Sigmoid colon (tissue), 7 donors: ENCODE results near the gene CERS1. TPM values are rescaled to one million over a fixed set of nuclear protein-coding genes. Genes with fewer than 3 reads are reported as not detected.

Experiments used
- DNase-seq: peaks from one replicate; pipeline ENCODE4 v3.0.0-alpha.2; 2019
- H3K27ac ChIP-seq, 4 donors: fragments of 200-600 bp; sonication (generic); one replicate each; pipeline ENCODE4 v1.5.1; 2016 to 2019; ENCODE audit warnings: mild to moderate bottlenecking in 1 of 4
- H3K27me3 ChIP-seq, 3 donors: fragments of 200-600 bp; sonication (generic); one replicate each; pipeline ENCODE4 v1.5.1; 2019; ENCODE audit warnings: mild to moderate bottlenecking in 1 of 3
- H3K36me3 ChIP-seq, 4 donors: fragments of 200-600 bp; sonication (generic); one replicate each; pipeline ENCODE4 v1.5.1; 2016 to 2019
- H3K4me1 ChIP-seq, 4 donors: fragments of 200-600 bp; sonication (generic); one replicate each; pipeline ENCODE4 v1.5.1; 2017 to 2019
- H3K4me3 ChIP-seq, 4 donors: fragments of 200-600 bp; sonication (generic); one replicate each; pipeline ENCODE4 v1.5.1; 2017 to 2019; ENCODE audit warnings: mild to moderate bottlenecking in 2 of 4, moderate library complexity in 1 of 4
- H3K9me3 ChIP-seq, 4 donors: fragments of 200-600 bp in 3 of 4; sonication (generic) in 3 of 4; one replicate each; pipeline versions ENCODE4 v1.5.1 to v1.6.1; 2013 to 2019
- CTCF ChIP-seq, 4 experiments: fragments of 450-650 bp in 3 of 4; fragments of 200-600 bp in 1 of 4; IDR thresholded peaks; one replicate each; pipeline ENCODE4 v1.5.1; 2016 to 2019; ENCODE audit warnings: antibody characterized with exemption in 4 of 4, mild to moderate bottlenecking in 3 of 4, moderate library complexity in 2 of 4
- EP300 ChIP-seq, 4 donors: sonication (generic); formaldehyde crosslinking; IDR thresholded peaks; one replicate each; pipeline ENCODE4 v1.6.1; 2017; ENCODE audit warnings: antibody characterized with exemption in 4 of 4
- POLR2A ChIP-seq, 2 donors: fragments of 450-650 bp; IDR thresholded peaks; one replicate each; pipeline ENCODE4 v1.6.1; 2016; ENCODE audit warnings: antibody characterized with exemption in 2 of 2, mild to moderate bottlenecking in 2 of 2, moderate library complexity in 2 of 2
- POLR2AphosphoS5 ChIP-seq, 4 donors: sonication (generic); formaldehyde crosslinking; IDR thresholded peaks; one replicate each; pipeline ENCODE4 v1.6.1; 2017; ENCODE audit warnings: antibody characterized with exemption in 4 of 4
- WGBS, 2 donors: extraction: QIAGEN DNeasy Blood & Tissue Kit; methylation state at CpG; one replicate each; pipeline ENCODE4 v1.1.7; 2013; 5-methylcytosine and 5-hydroxymethylcytosine counted together
- intact Hi-C: fragments of 100-400 bp; cut with DNase I; formaldehyde crosslinking; loops from one replicate; pipeline ENCODE4 v1.15.1; 2023
- polyA plus RNA-seq, 3 donors: library from polyadenylated mRNA; stranded (reverse); fragments of 200-250 nt; gene quantifications; one replicate each; pipeline ENCODE4 v1.2.3, GENCODE V29; 2013
- total RNA-seq, 4 donors: library from RNA; depleted of rRNA; stranded (reverse); fragments of >200 nt; gene quantifications; one replicate each; pipeline ENCODE4 v1.1.0, GENCODE V29; 2016
- donor health status: healthy with polysubstance abuse.
- donor health status: Bipolar disorder and iron deficiency.
- donor health status: healthy.

Gene CERS1
- total and polyA plus RNA-seq, 7 donors = 0.36 to 3.6 (median 0.70) TPM; not detected in 2

GRCh38 chr19:18869023-18869618 is 26.8 kb downstream of the CERS1 start:
- Histone ChIP-seq H3K4me3 (no peak overlapping the region), H3K4me1 (peaks cover 0 to 24% (median 19%) of the 10 kb centered on the region in 4 donors), H3K36me3 (peaks cover 11 to 41% (median 34%) of the 10 kb centered on the region in 4 donors), H3K9me3 (no peaks in the 10 kb centered on the region), H3K27ac (no peak overlapping the region), H3K27me3 (peaks cover 14 to 31% (median 16%) of the 10 kb centered on the region in 3 donors)
- 17 to 54% methylated on average over 71 of the region's 71 CpGs for WGBS, 2 donors
- TF ChIP-seq POLR2AphosphoS5 (IDR thresholded peaks at IDR 0.05) = no peak
- no peak for TF ChIP-seq POLR2A (IDR thresholded peaks at IDR 0.05)
- TF ChIP-seq CTCF (IDR thresholded peaks at IDR 0.05) = no peak
- TF ChIP-seq EP300 (IDR thresholded peaks at IDR 0.05) = no peak
- intact Hi-C loops = no loop called here
- no peak for DNase-seq

GRCh38 chr19:18868380-18869022 is 27.5 kb downstream of the CERS1 start:
- H3K27ac ChIP-seq = no peak overlapping the region
- DNase-seq = no peak
- 47 to 64% methylated on average over 77 of the region's 77 CpGs for WGBS, 2 donors
- intact Hi-C loops = no loop called here
- peaks cover 14 to 31% (median 16%) of the 10 kb centered on the region in 3 donors for H3K27me3 ChIP-seq
- no peak overlapping the region for H3K4me3 ChIP-seq
- peaks cover 0 to 24% (median 19%) of the 10 kb centered on the region in 4 donors for H3K4me1 ChIP-seq
- H3K36me3 ChIP-seq = peaks cover 17 to 48% (median 40%) of the 10 kb centered on the region in 4 donors
- no peaks in the 10 kb centered on the region for H3K9me3 ChIP-seq
- TF ChIP-seq EP300 (IDR thresholded peaks at IDR 0.05) = no peak
- no peak for TF ChIP-seq POLR2A (IDR thresholded peaks at IDR 0.05)
- TF ChIP-seq CTCF (IDR thresholded peaks at IDR 0.05) = no peak
- no peak for TF ChIP-seq POLR2AphosphoS5 (IDR thresholded peaks at IDR 0.05)

- no peak overlapping the region for H3K27ac ChIP-seq
- no peaks in the 10 kb centered on the region for H3K9me3 ChIP-seq
- H3K36me3 ChIP-seq = peaks cover 22 to 55% (median 48%) of the 10 kb centered on the region in 4 donors
- intact Hi-C loops = no loop called here
- no peak for DNase-seq
- peaks cover 0 to 24% (median 19%) of the 10 kb centered on the region in 4 donors for H3K4me1 ChIP-seq
- WGBS, 2 donors = 95 to 96% methylated on average over 23 of the region's 23 CpGs
- no peak for TF ChIP-seq CTCF (IDR thresholded peaks at IDR 0.05)
- no peak for TF ChIP-seq POLR2AphosphoS5 (IDR thresholded peaks at IDR 0.05)
- no peak for TF ChIP-seq EP300 (IDR thresholded peaks at IDR 0.05)
- no peak for TF ChIP-seq POLR2A (IDR thresholded peaks at IDR 0.05)
- no peak overlapping the region for H3K4me3 ChIP-seq
- H3K27me3 ChIP-seq = peaks cover 14 to 31% (median 16%) of the 10 kb centered on the region in 3 donors
Measured at GRCh38 chr19:18867751-18868150, 28.2 kb downstream of the CERS1 start.

- H3K27ac ChIP-seq = no peak overlapping the region
- H3K4me1 ChIP-seq = peaks cover 0 to 24% (median 19%) of the 10 kb centered on the region in 4 donors
- H3K9me3 ChIP-seq = no peaks in the 10 kb centered on the region
- TF ChIP-seq CTCF (IDR thresholded peaks at IDR 0.05) (no peak), POLR2A (IDR thresholded peaks at IDR 0.05) (no peak), POLR2AphosphoS5 (IDR thresholded peaks at IDR 0.05) (no peak), EP300 (IDR thresholded peaks at IDR 0.05) (no peak)
- DNase-seq = no peak
- no peak overlapping the region for H3K4me3 ChIP-seq
- intact Hi-C loops = no loop called here
- 95% methylated on average over 23 of the region's 23 CpGs for WGBS, 2 donors
- peaks cover 28 to 61% (median 53%) of the 10 kb centered on the region in 4 donors for H3K36me3 ChIP-seq
- peaks cover 14 to 31% (median 16%) of the 10 kb centered on the region in 3 donors for H3K27me3 ChIP-seq
Measured at GRCh38 chr19:18867199-18867598, 28.8 kb downstream of the CERS1 start.
